CD4-positive, CD25-positive, alpha-beta regulatory T cell (primary cell): ENCODE data around the gene RIPK1. TPM values are rescaled to one million over a fixed set of nuclear protein-coding genes. Genes with fewer than 3 reads are reported as not detected.
A peak's percentile ranks its signal among the peaks of the same experiment; 100 is the strongest.
"Not testable (repeated sequence)": the region's sequence is repeated elsewhere in the genome, so short reads cannot be mapped to it uniquely, and the experiment has no call there.

ENCODE experiments used
- ATAC-seq, 2 donors: fragments of 150-1000 bp; cut with Tn5 transposase; one replicate each; pipeline ENCODE4 v1.10.0; 2021; ENCODE audit warnings: low read depth in 2 of 2, moderate number of reproducible peaks in 2 of 2, moderate library complexity in 1 of 2
- DNase-seq, 3 donors: peaks; one replicate each; pipeline versions ENCODE4 v3.0.0 to v3.0.0-alpha.2; 2012 to 2022; ENCODE audit warnings: mixed read lengths in 1 of 3
- H3K27ac ChIP-seq: one replicate; pipeline ENCODE4 v1.7.0; 2013; ENCODE audit warnings: mild to moderate bottlenecking, low read length; ENCODE audit not compliant: insufficient read depth, poor library complexity, severe bottlenecking
- H3K27me3 ChIP-seq: one replicate; pipeline ENCODE4 v1.7.0; 2013; ENCODE audit warnings: low read length; ENCODE audit not compliant: control insufficient read depth, insufficient read depth
- H3K36me3 ChIP-seq: one replicate; pipeline ENCODE4 v1.7.0; 2013; ENCODE audit warnings: mild to moderate bottlenecking, low read length, moderate library complexity; ENCODE audit not compliant: control insufficient read depth, insufficient read depth
- H3K4me1 ChIP-seq: 2 replicates; pipeline ENCODE4 v1.7.0; 2013; ENCODE audit warnings: mild to moderate bottlenecking, low read length; ENCODE audit not compliant: insufficient read depth, control insufficient read depth, poor library complexity, severe bottlenecking
- H3K4me3 ChIP-seq: one replicate; pipeline ENCODE4 v1.7.0; 2013; ENCODE audit warnings: low read depth, mild to moderate bottlenecking, low read length, moderate library complexity
- H3K9me3 ChIP-seq, 2 experiments: 1 replicate in 1 of 2; 2 replicates in 1 of 2; pipeline ENCODE4 v1.7.0; 2013; ENCODE audit warnings: low read length in 2 of 2, mild to moderate bottlenecking in 1 of 2, moderate library complexity in 1 of 2; ENCODE audit not compliant: control insufficient read depth in 2 of 2
- H3K27ac Mint-ChIP-seq, 3 donors: one replicate each; pipeline ENCODE4 v1.8.0; 2020 to 2022; ENCODE audit warnings: mild to moderate bottlenecking in 3 of 3, mixed read lengths in 3 of 3, moderate library complexity in 2 of 3
- H3K27me3 Mint-ChIP-seq: one replicate; pipeline ENCODE4 v1.8.0; 2022; ENCODE audit warnings: mild to moderate bottlenecking, mixed read lengths
- H3K36me3 Mint-ChIP-seq: one replicate; pipeline ENCODE4 v1.8.0; 2020; ENCODE audit warnings: mixed read lengths
- H3K4me1 Mint-ChIP-seq, 4 donors: one replicate each; pipeline ENCODE4 v1.8.0; 2020 to 2022; ENCODE audit warnings: mixed read lengths in 4 of 4, mild to moderate bottlenecking in 1 of 4
- H3K4me3 Mint-ChIP-seq, 4 donors: one replicate each; pipeline ENCODE4 v1.8.0; 2020 to 2022; ENCODE audit warnings: mild to moderate bottlenecking in 4 of 4, mixed read lengths in 4 of 4, moderate library complexity in 3 of 4
- H3K9me3 Mint-ChIP-seq, 7 donors: one replicate each; pipeline ENCODE4 v1.8.0; 2020 to 2022; ENCODE audit warnings: mixed read lengths in 7 of 7, mild to moderate bottlenecking in 3 of 7, moderate library complexity in 2 of 7
- polyA plus RNA-seq, 4 donors: library from polyadenylated mRNA; unstranded; fragments of 300-500 nt; fragmentation: Illumina TruSeq; gene quantifications; one replicate each; pipeline ENCODE4 v1.2.3, GENCODE V29; 2021
- total RNA-seq: library from RNA; stranded (reverse); gene quantifications from one replicate; pipeline ENCODE4 v1.2.3, GENCODE V29; 2022

The RIPK1 gene
- total and polyA plus RNA-seq, 5 donors from 2014 or later: 19.4 to 27.1 (median 21.4) TPM

- Histone ChIP-seq H3K9me3 (no peaks in the 10 kb centered on the region), H3K27me3 (peaks cover 3% of the 10 kb centered on the region), H3K4me3 (no peak overlapping the region), H3K27ac (no peak overlapping the region), H3K4me1 (no peaks in the 10 kb centered on the region), H3K36me3 (no peaks in the 10 kb centered on the region)
- no peak overlapping the region for H3K4me3 Mint-ChIP-seq
- ATAC-seq: no peak
- H3K27me3 Mint-ChIP-seq: peaks cover 41% of the 10 kb centered on the region
- H3K36me3 Mint-ChIP-seq: peaks cover 3% of the 10 kb centered on the region
- no peaks in the 10 kb centered on the region for H3K4me1 Mint-ChIP-seq
- H3K9me3 Mint-ChIP-seq: peaks cover 0 to 5% (median 0%) of the 10 kb centered on the region in 7 donors
- peak overlapping the region in 1 of 3 donors; percentile 82 for H3K27ac Mint-ChIP-seq
- no peak for DNase-seq
These were observed 30.5 kb upstream of the RIPK1 start for GRCh38 chr6:3037638-3038365.

- H3K27me3 Mint-ChIP-seq: peaks cover 40% of the 10 kb centered on the region
- peaks cover 0 to under 1% (median 0%) of the 10 kb centered on the region in 4 donors for H3K4me1 Mint-ChIP-seq
- ATAC-seq (no peak), DNase-seq (no peak)
- no peak overlapping the region for H3K27ac Mint-ChIP-seq
- H3K4me1 ChIP-seq: no peaks in the 10 kb centered on the region
- no peaks in the 10 kb centered on the region for H3K36me3 ChIP-seq
- H3K27ac ChIP-seq: no peak overlapping the region
- H3K27me3 ChIP-seq: peaks cover 3% of the 10 kb centered on the region
- H3K4me3 ChIP-seq: no peak overlapping the region
- H3K9me3 Mint-ChIP-seq: peaks cover 0 to 4% (median 0%) of the 10 kb centered on the region in 7 donors
- peaks cover 3% of the 10 kb centered on the region for H3K36me3 Mint-ChIP-seq
- H3K9me3 ChIP-seq: no peaks in the 10 kb centered on the region
- no peak overlapping the region for H3K4me3 Mint-ChIP-seq
These were observed 28.9 kb upstream of the RIPK1 start for GRCh38 chr6:3039384-3039783.

GRCh38 chr6:3041147-3041546 lies 27.1 kb upstream of the RIPK1 start:
- H3K4me3 Mint-ChIP-seq: no peak overlapping the region
- no peaks in the 10 kb centered on the region for H3K9me3 ChIP-seq
- no peak overlapping the region for H3K27ac ChIP-seq
- H3K36me3 ChIP-seq: no peaks in the 10 kb centered on the region
- H3K27ac Mint-ChIP-seq: no peak overlapping the region
- peaks cover 0 to 3% (median under 1%) of the 10 kb centered on the region in 4 donors for H3K4me1 Mint-ChIP-seq
- H3K36me3 Mint-ChIP-seq: no peaks in the 10 kb centered on the region
- H3K4me1 ChIP-seq: no peaks in the 10 kb centered on the region
- H3K9me3 Mint-ChIP-seq: peaks cover 0 to 2% (median 0%) of the 10 kb centered on the region in 7 donors
- DNase-seq: no peak
- H3K27me3 ChIP-seq: peaks cover 3% of the 10 kb centered on the region
- H3K27me3 Mint-ChIP-seq: peaks cover 39% of the 10 kb centered on the region
- ATAC-seq: no peak
- no peak overlapping the region for H3K4me3 ChIP-seq

GRCh38 chr6:3041606-3042005 lies 26.7 kb upstream of the RIPK1 start:
- Histone ChIP-seq H3K4me1 (no peaks in the 10 kb centered on the region), H3K4me3 (no peak overlapping the region), H3K36me3 (no peaks in the 10 kb centered on the region), H3K27me3 (peaks cover 3% of the 10 kb centered on the region), H3K27ac (no peak overlapping the region), H3K9me3 (no peaks in the 10 kb centered on the region)
- peaks cover 0 to 2% (median 0%) of the 10 kb centered on the region in 7 donors for H3K9me3 Mint-ChIP-seq
- no peak overlapping the region for H3K4me3 Mint-ChIP-seq
- DNase-seq (no peak), ATAC-seq (no peak)
- no peak overlapping the region for H3K27ac Mint-ChIP-seq
- peaks cover 0 to 5% (median 2%) of the 10 kb centered on the region in 4 donors for H3K4me1 Mint-ChIP-seq
- peaks cover 44% of the 10 kb centered on the region for H3K27me3 Mint-ChIP-seq
- no peaks in the 10 kb centered on the region for H3K36me3 Mint-ChIP-seq

- Mint-ChIP-seq H3K27ac (no peak overlapping the region), H3K9me3 (peaks cover 0 to 2% (median 0%) of the 10 kb centered on the region in 7 donors), H3K27me3 (peaks cover 48% of the 10 kb centered on the region), H3K4me3 (no peak overlapping the region), H3K36me3 (no peaks in the 10 kb centered on the region), H3K4me1 (peaks cover 0 to 5% (median 2%) of the 10 kb centered on the region in 4 donors)
- H3K36me3 ChIP-seq: no peaks in the 10 kb centered on the region
- no peak overlapping the region for H3K27ac ChIP-seq
- no peaks in the 10 kb centered on the region for H3K9me3 ChIP-seq
- DNase-seq: no peak
- no peak overlapping the region for H3K4me3 ChIP-seq
- ATAC-seq: no peak
- H3K27me3 ChIP-seq: peaks cover 7% of the 10 kb centered on the region
- H3K4me1 ChIP-seq: no peaks in the 10 kb centered on the region
These were observed 22.9 kb upstream of the RIPK1 start for GRCh38 chr6:3045369-3045768.

GRCh38 chr6:3045777-3046176 lies 22.5 kb upstream of the RIPK1 start:
- Mint-ChIP-seq H3K27ac (no peak overlapping the region), H3K4me1 (peaks cover 0 to 5% (median 2%) of the 10 kb centered on the region in 4 donors), H3K4me3 (no peak overlapping the region)

GRCh38 chr6:3046295-3046694 lies 22.0 kb upstream of the RIPK1 start:
- Mint-ChIP-seq H3K36me3 (no peaks in the 10 kb centered on the region), H3K4me3 (no peak overlapping the region), H3K27ac (no peak overlapping the region), H3K9me3 (peaks cover 0 to 2% (median 0%) of the 10 kb centered on the region in 7 donors), H3K4me1 (peaks cover 0 to 5% (median 2%) of the 10 kb centered on the region in 4 donors), H3K27me3 (peaks cover 48% of the 10 kb centered on the region)
- Histone ChIP-seq H3K36me3 (no peaks in the 10 kb centered on the region), H3K9me3 (no peaks in the 10 kb centered on the region), H3K4me3 (no peak overlapping the region), H3K4me1 (no peaks in the 10 kb centered on the region), H3K27ac (no peak overlapping the region), H3K27me3 (peaks cover 7% of the 10 kb centered on the region)
- DNase-seq: no peak
- ATAC-seq: no peak

More at GRCh38 chr6:3045777-3046176, 22.5 kb upstream of the RIPK1 start:
- DNase-seq (no peak), ATAC-seq (no peak)
- H3K4me3 ChIP-seq: no peak overlapping the region
- H3K36me3 Mint-ChIP-seq: no peaks in the 10 kb centered on the region
- peaks cover 7% of the 10 kb centered on the region for H3K27me3 ChIP-seq
- no peaks in the 10 kb centered on the region for H3K9me3 ChIP-seq
- no peaks in the 10 kb centered on the region for H3K36me3 ChIP-seq
- no peak overlapping the region for H3K27ac ChIP-seq
- H3K4me1 ChIP-seq: no peaks in the 10 kb centered on the region
- H3K9me3 Mint-ChIP-seq: peaks cover 0 to 2% (median 0%) of the 10 kb centered on the region in 7 donors
- H3K27me3 Mint-ChIP-seq: peaks cover 48% of the 10 kb centered on the region

- H3K27me3 ChIP-seq, H3K4me3 ChIP-seq, H3K36me3 ChIP-seq, H3K9me3 Mint-ChIP-seq, H3K4me3 Mint-ChIP-seq, ATAC-seq, H3K27ac Mint-ChIP-seq, H3K36me3 Mint-ChIP-seq, H3K4me1 Mint-ChIP-seq, DNase-seq, H3K4me1 ChIP-seq, H3K27ac ChIP-seq, H3K9me3 ChIP-seq: not testable (repeated sequence)
- peaks cover 39% of the 10 kb centered on the region for H3K27me3 Mint-ChIP-seq
These were observed 20.3 kb upstream of the RIPK1 start for GRCh38 chr6:3048009-3048408.
